IPS-18c (cell line): Measurements from ENCODE around the gene HOXD9.

Source experiments
- H3K4me3 ChIP-seq: 2 replicates; pipeline ENCODE4 v1.7.0; 2013; ENCODE audit warnings: low read depth, mild to moderate bottlenecking, low read length, moderate library complexity; ENCODE audit not compliant: insufficient read depth
- H3K9me3 ChIP-seq: one replicate; pipeline ENCODE4 v1.6.1; 2013; ENCODE audit warnings: mild to moderate bottlenecking, low read length, moderate library complexity; ENCODE audit not compliant: control insufficient read depth, insufficient read depth

The HOXD9 gene

DNA sequence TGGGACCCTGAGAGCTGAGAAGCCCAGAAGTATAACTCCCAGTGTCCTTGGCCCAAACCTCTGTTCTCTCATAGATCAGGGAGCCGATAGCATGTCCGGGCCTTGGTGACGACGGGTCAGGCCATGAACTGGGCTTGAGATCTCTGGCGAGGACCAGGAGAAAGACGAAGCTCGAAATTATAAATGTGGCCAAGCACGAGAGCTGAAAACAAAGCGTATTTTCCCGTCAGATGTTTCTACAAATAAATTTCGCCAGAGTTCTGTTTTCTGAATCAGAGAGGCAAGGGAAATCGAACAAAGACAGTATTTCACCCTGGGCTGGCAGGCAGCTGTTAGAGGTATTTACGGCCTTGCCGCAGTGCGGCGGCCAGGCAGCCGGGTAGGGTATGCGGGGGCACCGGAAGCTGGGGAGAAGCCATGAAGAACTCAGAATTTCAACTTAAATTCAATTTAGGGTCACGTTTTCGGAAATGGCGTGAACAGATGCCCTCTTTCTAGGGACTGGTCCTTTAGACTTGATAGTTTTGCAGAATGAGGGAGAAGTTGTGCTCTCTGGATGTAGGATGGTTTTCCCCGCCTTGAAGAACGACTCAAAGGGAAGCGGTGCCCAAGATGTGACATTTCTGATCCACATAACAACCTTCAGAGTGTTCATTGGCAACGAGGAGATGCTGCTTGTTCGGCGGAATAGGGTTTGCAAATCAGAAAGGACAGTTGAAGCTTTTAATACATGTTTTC, 16.6 kb downstream of the HOXD9 start:
- H3K4me3 ChIP-seq, result no peak overlapping the region
- H3K9me3 ChIP-seq, result no peaks in the 10 kb centered on the region

DNA sequence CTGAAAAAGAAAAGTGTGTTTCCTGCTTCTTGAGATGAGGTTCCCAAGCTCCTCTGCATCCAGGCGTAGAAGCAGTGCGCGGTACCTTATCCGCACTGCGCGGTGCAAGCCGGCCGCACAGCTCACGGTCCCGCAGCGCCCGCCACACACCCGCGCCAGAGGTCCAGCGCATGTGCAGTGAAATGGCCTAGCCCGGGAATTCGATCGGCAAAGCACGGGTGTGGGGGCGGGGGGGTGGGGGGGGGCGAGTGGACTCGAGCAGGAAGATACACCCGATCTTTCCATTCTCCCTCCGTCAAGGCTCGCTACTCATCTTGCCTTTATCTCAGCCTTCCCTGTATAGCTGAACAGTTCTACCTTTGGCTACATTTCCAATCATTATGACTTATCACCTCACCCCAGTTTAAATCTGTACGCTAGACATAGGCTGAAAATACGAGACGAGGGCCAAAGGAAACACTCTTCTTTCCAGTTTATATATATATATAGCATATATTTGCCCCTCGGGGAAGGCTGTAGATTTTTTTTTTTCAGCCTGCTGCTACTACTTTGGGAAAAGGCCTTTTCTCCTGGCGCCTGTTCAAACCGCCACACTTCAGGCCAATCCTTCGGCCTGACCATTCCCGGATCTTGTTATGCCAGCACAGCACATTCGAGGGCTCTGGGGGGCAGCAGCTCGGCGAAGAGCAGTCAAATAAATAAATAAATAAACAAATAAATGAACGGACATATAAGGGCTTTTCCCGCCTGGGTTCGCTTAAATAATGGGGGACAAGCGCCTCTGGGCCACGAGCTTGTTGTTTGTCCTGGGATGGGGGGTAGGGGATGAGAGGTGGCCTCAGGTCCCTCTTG, 17.4 kb downstream of the HOXD9 start:
- no peak overlapping the region for H3K4me3 ChIP-seq
- H3K9me3 ChIP-seq, result no peaks in the 10 kb centered on the region

DNA sequence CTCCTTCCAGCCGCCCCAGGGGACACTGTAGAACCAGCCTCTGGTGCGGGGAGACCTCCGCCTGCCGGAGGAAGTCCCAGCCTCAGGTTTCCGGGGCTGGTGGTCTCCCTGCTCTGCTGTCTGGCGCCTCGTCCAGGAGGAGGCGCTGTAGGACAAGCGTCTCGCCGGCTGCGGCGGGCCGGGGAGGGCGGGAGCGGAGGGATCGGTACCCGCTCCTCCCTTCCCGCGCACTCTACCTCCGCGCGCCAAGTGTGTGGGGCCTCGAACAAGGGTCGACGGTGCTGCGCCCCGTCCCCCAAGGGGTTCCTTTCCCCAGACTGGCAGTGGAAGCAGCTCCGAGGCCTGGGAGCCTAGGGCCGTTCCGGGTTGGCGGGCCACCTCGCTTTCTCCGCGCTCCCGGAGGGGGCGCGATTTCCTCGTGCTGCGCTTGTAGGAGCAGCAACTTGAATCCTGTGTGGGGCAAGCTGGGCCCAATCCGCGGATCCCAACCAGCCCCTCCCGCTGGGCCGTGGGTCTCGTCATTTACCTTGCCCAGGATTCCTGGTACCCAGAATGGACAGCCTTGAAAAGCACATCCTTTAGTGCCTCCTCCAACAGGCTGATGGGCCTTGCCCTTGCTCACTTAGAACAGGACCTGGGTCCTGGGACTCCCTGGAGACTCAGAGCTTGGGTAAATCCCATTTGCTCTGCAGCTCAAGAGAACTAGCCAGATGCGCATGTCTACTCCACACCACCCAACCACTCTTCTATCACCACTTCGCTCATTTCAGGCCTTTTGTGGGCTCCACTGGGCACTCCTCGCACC, 18.2 kb downstream of the HOXD9 start:
- peak overlapping the region; percentile 62; the same call in 1 of the 2 replicates for H3K4me3 ChIP-seq
- H3K9me3 ChIP-seq, result peaks cover 3% of the 10 kb centered on the region

DNA sequence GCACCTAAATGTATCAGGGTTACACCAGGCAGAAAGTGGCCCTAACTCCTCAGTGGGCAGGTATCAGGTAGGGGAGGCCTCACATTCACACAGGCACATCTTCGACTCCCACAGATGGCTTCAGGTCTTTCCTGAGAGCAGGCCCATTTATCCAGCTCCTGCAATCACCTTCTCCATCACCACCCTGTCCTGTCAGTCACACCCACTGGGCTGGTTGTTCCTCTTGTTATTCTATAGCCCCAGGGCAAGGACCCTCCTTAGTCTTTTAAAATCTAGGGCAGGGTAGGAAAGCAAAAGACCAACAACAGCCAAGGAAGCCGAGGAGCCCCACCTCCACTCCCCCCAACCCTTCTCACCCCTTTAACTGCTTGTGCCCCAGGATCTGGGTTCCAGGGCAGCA, 19.8 kb downstream of the HOXD9 start:
- H3K4me3 ChIP-seq, result no peak overlapping the region
- peaks cover 3% of the 10 kb centered on the region for H3K9me3 ChIP-seq

DNA sequence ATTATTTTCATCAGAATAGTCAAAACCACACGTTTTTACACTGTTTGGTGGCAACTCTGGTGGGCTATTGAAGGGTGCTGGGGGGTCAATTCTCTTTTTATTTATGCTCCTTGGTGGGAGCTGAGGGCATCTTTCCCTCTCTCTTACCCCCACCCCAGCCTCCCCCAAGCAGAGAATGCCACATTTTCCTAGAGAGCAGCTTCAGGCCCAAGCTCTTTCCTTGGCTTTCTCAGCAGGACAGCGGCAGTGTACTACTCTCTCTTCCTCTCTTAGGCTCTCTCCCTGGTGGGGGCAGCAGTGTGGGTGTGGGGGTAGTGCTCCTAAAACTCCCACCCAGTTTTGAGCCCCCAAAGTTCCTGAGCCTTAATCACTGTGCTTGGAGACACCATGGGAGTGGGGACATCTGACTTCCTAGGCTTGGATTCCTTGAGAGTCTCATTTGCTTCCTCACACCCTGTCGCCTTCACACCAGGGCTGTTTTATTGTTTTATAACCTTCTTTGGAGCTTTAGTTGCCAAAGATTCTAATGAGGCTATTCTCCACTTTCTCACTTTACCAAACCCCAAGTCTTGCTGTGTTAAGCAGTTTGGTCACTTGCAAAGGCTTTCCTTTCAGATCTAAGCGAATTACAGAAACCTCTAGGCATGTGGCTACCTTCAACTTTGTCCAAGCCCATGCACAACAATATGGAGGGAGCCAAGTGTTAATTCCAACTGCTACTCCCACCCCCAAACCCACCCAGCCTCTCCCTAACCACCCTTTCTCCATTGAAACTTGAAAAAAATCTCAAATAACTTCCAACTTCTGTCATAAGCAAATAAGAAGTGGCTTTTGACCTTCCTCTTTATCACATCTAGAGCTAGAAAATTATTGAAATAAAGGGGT, 22.8 kb downstream of the HOXD9 start:
- H3K9me3 ChIP-seq, result peaks cover 3% of the 10 kb centered on the region
- H3K4me3 ChIP-seq, result no peak overlapping the region

DNA sequence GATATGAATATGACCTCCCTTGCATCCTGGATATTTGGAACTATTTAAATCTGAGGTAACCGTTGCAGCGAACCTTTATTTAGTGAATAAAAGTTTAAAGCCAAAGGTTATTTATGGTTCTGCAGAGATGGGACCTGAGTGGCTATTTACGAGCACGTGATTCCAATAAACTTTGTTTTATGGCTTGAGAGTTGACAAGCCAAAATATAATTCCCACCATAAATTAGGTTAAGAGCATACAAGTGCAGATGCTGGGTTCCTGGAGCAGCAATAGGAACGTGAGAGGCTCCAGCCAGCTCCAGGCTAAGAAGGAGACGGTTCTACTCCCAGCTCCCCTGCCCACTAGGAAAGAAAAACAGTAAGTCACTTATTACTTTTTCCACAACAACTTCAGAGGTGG, 23.6 kb downstream of the HOXD9 start:
- H3K4me3 ChIP-seq, result no peak overlapping the region
- peaks cover 3% of the 10 kb centered on the region for H3K9me3 ChIP-seq

DNA sequence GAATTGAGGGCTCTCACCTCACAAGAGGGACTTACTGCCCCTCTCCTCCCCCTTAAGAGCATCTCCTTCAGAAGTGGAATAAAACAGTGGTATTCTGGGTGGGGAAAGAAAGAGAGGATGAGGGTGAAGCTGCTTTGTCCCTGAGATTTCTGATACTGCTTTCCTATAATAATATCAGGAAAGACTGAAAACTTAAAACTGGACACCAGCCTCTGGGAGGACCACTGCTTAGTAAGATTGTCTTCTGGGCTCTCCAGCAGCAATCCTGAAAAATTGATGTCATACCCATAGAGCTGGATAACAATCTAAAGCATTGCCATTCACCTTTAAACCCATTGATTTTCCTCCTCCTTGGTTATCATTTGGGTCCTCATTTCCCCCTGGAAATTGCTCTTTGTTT, 24.1 kb downstream of the HOXD9 start:
- Histone ChIP-seq H3K9me3 (peaks cover 3% of the 10 kb centered on the region), H3K4me3 (no peak overlapping the region)

DNA sequence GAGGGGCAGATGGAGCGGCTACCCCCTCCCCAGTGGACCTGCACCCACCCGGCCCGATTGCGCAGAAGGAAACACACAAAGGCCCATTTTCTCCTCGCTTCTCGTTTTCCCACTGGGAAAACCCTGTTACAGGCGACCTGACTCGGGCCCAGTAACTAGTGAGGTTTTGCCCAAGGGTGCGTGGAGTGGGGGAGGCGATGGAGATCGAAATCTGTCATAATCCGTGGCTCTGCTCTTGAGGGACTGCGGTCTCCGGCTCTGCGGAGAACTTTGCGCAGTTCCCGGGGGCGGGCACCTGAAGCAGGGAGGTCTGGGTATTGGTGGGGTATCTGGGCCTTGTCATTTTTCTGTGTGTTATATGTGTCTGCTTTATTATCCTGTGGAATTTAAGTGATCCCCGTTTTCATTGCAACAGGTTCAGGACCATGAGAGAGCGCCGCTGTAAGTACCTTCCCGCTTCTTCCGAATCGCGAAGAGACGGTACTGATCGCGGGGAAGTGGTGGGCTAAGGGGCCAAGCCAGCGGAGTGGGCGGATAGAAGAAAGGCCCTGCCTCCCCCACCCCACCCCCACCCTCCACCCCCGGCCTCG, 24.8 kb downstream of the HOXD9 start:
- Histone ChIP-seq H3K4me3 (no peak overlapping the region), H3K9me3 (peaks cover 3% of the 10 kb centered on the region)

DNA sequence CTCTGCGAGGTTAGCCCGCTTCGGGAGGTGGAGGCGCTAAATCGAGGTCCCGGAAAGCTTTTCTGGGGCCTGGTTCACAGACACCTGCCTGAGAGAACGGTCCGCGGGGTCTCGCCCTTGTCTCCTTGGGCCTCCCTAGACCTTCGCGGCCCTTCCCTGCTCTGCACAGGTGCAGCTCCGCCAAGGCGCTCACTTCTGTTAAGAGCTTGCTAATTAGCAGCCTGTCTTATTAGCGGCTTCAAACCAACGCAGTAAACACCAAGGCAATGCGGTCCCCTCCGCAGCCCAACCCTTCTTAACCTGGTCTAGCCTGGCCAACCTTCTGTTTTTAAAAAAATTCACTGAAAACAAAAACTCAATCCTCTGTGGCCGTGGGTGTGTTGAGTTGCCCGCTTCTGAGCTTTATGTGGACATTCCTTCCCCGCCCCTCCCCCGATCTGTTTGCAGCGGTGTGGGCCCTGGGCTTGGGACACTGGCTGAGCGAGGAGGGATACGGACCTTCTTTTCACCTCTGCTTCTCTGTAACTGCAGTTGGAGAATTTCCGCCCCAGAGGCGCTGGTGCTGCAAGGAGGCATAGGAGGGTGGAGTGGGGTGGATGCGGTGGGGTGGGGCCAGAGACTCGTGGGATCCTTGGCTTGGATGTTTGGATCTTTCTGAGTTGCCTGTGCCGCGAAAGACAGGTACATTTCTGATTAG, 25.4 kb downstream of the HOXD9 start:
- Histone ChIP-seq H3K4me3 (no peak overlapping the region), H3K9me3 (peaks cover 3% of the 10 kb centered on the region)

DNA sequence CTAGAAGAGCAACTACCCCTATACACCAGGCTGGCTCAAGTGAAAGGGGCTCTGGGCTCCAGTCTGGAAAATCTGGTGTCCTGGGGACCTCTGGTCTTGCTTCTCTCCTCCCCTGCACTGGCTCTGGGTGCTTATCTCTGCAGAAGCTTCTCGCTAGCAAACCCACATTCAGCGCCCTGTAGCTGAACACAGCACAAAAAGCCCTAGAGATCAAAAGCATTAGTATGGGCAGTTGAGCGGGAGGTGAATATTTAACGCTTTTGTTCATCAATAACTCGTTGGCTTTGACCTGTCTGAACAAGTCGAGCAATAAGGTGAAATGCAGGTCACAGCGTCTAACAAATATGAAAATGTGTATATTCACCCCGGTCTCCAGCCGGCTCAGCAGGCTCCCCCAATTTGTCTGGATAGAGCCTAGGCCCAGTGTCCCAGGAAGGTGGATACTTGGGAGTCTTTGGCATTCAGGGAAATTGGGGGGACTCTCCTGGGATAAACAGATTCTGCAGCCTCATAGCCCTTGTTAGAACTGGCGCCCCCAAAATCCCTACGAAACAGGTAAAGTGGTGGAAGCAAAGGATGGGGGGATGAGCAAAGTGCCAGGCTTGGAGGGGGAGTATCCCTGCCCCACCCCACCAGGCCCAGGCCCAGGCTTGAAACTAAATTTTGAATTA, 26.4 kb downstream of the HOXD9 start:
- H3K4me3 ChIP-seq, result no peak overlapping the region
- H3K9me3 ChIP-seq, result peaks cover 3% of the 10 kb centered on the region

DNA sequence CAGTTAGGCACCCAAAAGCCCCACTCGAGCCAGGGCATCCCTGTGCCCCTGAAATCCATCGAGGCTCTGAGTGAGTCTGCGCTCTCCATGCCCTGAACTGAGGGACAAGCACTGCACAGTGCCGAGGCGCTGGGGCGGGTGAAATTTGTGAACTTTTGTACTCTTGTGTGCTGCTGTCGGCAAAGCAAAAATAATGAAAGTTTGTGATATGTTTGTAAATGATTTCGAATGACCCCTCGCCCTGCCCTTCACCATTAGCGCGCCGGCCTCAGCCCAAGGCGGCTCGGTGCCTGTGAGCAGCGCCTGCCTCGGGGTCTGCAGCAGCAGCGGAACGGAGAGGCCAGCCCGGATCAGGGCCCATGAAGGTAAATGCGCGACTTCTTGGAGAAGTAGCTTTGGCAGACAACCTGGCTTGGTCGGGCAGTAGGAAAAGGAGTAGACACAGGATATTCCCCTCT, 27.0 kb downstream of the HOXD9 start:
- H3K9me3 ChIP-seq, result peaks cover 3% of the 10 kb centered on the region
- H3K4me3 ChIP-seq, result no peak overlapping the region

DNA sequence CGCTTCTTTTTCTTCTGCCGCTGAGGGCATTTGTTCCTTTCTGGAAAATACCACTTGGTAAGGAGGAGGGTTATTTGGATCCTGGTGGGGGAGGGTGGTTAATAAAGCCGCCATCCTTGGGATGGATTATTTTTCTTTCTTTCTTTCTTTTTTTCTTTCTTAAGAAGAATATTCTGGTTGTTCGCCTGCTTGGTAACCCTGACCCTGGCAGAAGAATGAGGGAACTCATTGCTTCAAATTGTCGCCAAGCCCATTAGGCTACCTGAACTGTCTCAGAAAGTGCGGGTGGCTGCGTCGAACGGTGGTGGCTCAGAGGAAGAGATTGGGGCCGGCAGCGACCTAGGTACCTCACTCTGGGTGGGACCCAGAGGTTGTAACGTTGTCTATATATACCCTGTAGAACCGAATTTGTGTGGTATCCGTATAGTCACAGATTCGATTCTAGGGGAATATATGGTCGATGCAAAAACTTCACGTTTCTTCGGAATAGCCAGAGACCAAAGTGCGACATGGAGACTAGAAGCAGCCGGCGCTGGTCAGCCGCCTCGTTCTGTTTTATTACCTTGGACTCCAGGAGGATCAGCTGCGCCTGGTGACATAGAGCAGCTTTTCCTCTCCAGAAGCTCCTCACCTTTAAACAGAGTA, 27.5 kb downstream of the HOXD9 start:
- Histone ChIP-seq H3K4me3 (no peak overlapping the region), H3K9me3 (peaks cover 3% of the 10 kb centered on the region)

DNA sequence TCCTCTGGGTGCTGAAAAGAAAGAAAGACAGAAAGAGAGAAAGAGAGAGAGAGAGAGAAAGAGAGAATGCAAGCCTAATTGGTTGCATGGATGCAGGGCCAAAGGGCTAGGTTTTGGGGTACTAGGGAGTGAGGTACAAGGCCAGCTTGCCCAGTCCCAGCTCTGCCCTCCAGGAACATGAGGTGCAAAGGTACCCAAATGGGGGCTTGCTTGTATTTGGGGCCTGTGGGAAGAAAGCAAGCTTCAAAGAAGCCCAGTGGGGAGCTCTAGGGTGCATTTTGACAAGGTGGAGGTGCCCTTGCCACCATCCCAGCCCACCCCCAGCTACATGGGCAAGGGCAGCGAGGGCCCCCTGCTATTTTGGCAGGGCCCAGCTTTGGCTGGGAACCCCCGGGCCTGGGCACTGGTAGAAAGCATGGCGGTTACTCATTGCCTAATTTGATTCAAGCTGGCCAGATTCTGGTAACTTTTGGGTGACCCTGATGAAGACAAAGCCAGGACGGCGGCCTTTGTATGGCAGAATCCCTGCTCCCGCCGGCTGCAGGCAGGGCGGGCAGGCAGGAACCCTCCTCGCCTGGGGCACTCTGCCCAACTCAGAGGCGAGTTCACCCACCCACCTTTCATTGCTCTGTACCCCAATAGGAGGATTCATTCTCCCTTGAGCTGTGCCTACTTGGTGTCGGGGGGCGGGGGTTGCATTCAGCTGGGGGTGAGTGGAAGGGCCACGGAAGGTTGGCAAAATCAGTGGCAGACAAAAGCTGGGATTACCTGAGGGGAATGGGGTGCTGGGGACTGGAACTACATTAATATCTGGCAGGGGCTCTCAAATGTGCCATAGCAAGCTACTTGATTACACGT, 28.3 kb downstream of the HOXD9 start:
- H3K9me3 ChIP-seq, result no peaks in the 10 kb centered on the region
- no peak overlapping the region for H3K4me3 ChIP-seq
